ENCODE measurements around the gene ANKRD12.

Gene ANKRD12

GRCh38 chr18:9322744-9323143, 186.2 kb downstream of the ANKRD12 start:
- TF ChIP-seq CTCF (IDR thresholded peaks at IDR 0.05): no peak

GRCh38 chr18:9323750-9324445, 187.3 kb downstream of the ANKRD12 start:
- no peak for TF ChIP-seq CTCF (IDR thresholded peaks at IDR 0.05)

GRCh38 chr18:9325716-9326115, 189.1 kb downstream of the ANKRD12 start:
- no peak for TF ChIP-seq CTCF (IDR thresholded peaks at IDR 0.05)

- no peak for TF ChIP-seq CTCF (IDR thresholded peaks at IDR 0.05)
Measured at GRCh38 chr18:9328776-9329175, 192.2 kb downstream of the ANKRD12 start.

GRCh38 chr18:9329471-9329870, 192.9 kb downstream of the ANKRD12 start:
- TF ChIP-seq CTCF (IDR thresholded peaks at IDR 0.05): no peak

- no peak for TF ChIP-seq CTCF (IDR thresholded peaks at IDR 0.05)
Measured at GRCh38 chr18:9330419-9330818, 193.8 kb downstream of the ANKRD12 start.

GRCh38 chr18:9333441-9334328, 197.1 kb downstream of the ANKRD12 start:
- no peak for TF ChIP-seq CTCF (IDR thresholded peaks at IDR 0.05)

Data from LNCAP (cell line).